ENCODE results near the gene LMNA. TPM values are rescaled to one million over a fixed set of nuclear protein-coding genes. Genes with fewer than 3 reads are reported as not detected.

Gene LMNA
- total and polyA plus RNA-seq, 2 donors (not counting 1 experiment from before 2014, with no cell fraction given): 19.4 to 28.7 TPM

DNA sequence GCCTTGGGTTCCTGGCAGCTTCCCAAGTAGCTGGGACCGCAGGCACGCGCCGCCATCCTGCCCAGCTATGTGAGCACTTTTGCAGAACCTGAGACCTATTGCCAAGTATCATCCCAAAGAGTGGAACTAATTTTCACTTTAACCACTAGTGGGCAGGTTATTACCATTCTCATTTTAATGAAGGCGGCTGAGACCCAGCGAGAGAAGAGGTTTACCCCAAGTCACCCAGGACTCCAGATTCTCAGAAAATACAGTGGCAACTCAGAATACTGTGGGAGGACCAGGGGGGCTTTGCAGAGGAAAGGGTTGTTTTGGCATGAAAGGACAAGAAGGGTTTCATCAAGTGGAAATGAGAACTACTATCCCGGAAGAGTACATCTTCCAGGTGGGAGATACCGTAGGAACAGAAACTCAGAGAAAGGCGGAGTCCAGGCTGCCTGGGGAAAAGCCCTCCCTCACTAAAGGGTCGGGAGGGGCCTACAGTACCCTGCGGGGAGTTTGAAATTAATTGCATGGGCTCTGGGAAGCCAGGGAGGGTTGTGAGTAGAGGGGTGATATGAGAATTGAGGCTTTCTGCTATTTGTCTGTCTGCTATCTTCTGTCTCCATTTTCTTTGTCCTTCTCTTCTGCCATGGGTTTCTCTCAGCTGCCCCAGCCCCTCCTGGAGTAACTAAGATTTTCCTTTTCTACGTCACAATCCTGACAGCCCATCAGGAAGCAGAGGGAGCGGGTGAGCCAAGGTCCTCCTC is 31.7 kb downstream of the LMNA start:
- Histone ChIP-seq H3K4me3 (ENCODE audit: control extremely low read depth in 1 of 5, extremely low read depth in 1 of 5, insufficient read depth in 1 of 5, low read depth in 2 of 5, low read length in 4 of 5) (peak overlapping the region in 1 of 5 experiments; percentile 15), H3K4me2 (replicated peaks; ENCODE audit: low read depth, low read length, poor library complexity, severe bottlenecking) (peak overlapping the region; percentile 66), H3K27ac (ENCODE audit: low read length in 2 of 2) (no peak overlapping the region), H3K27me3 (replicated peaks in 1 of 4; ENCODE audit: control extremely low read depth in 1 of 4, control insufficient read depth in 3 of 4, insufficient read depth in 4 of 4, low read length in 3 of 4) (peaks cover 0 to 10% (median 5%) of the 10 kb centered on the region in 4 experiments), H3K9ac (ENCODE audit: low read length) (peak overlapping the region; percentile 40), H3K9me3 (ENCODE audit: control extremely low read depth in 1 of 3, control insufficient read depth in 2 of 3, insufficient read depth in 1 of 3, low read length in 2 of 3) (no peaks in the 10 kb centered on the region), H4K20me1 (ENCODE audit: control insufficient read depth, insufficient read depth, low read length, poor library complexity, severe bottlenecking) (no peaks in the 10 kb centered on the region), H3K4me1 (ENCODE audit: control insufficient read depth in 2 of 2, insufficient read depth in 2 of 2, low read length in 2 of 2) (peaks cover 50 to 54% of the 10 kb centered on the region in 2 donors), H3K36me3 (replicated peaks in 1 of 2; ENCODE audit: control extremely low read depth in 1 of 2, control insufficient read depth in 1 of 2, extremely low read depth in 1 of 2, insufficient read depth in 2 of 2, low read length in 1 of 2) (no peaks in the 10 kb centered on the region), H3K79me2 (ENCODE audit: control insufficient read depth, insufficient read depth, low read length) (no peaks in the 10 kb centered on the region), H2AFZ (ENCODE audit: insufficient read depth, low read depth, low read length, poor library complexity, severe bottlenecking) (peak overlapping the region; percentile 47)
- TF ChIP-seq CTCF (IDR thresholded peaks at IDR 0.05): peak; percentile 75
- no peak for TF ChIP-seq EZH2 (IDR thresholded peaks at IDR 0.05; ENCODE audit: borderline replicate concordance, insufficient read depth, low read depth, low read length, poor library complexity, severe bottlenecking)
- H3K4me1 Mint-ChIP-seq: peaks cover 48% of the 10 kb centered on the region
- ChIA-PET CTCF (interaction anchor here (0.6 to 14.3 kb wide), 21 partner anchors 8 to 173 kb away, joined by 3 to 381 read pairs (median 4); partner anchors contain the start of genes PAQR6, PMF1 and SMG5), POLR2A (interaction anchor here (0.6 to 1.0 kb wide), 4 partner anchors 67 to 79 kb away, joined by 3 to 7 read pairs (median 4); partner anchors contain the start of gene PMF1)
- ATAC-seq (ENCODE audit: low read depth): peak; percentile 66
- peak overlapping the region; percentile 42 for H3K27ac Mint-ChIP-seq
- H3K4me3 Mint-ChIP-seq: peak overlapping the region; percentile 62
- peaks cover 8% of the 10 kb centered on the region for H3K27me3 Mint-ChIP-seq
- 33% methylated on average over 9 of the region's 13 CpGs for WGBS (ENCODE audit: insufficient coverage)
- no peaks in the 10 kb centered on the region for H3K9me3 Mint-ChIP-seq (ENCODE audit: insufficient read depth)
- intact Hi-C loops (cut with micrococcal nuclease): loop anchor here (1.0 to 10.0 kb wide), 5 partner anchors 11 to 169 kb away; partner anchors contain the start of genes PMF1 and SLC25A44
- DNase-seq: peak; percentile 83
